Retinal pigment epithelial cell (primary cell): ENCODE results near the gene MORF4L1.
A peak's percentile ranks its signal among the peaks of the same experiment; 100 is the strongest.

Source experiments
- DNase-seq: peaks from one replicate; pipeline ENCODE4 v3.0.0-alpha.2; 2010; ENCODE audit warnings: low read depth
- H3K4me3 ChIP-seq: 2 replicates; pipeline ENCODE4 v1.5.1; 2011; ENCODE audit warnings: mild to moderate bottlenecking, low read length, control low read depth, moderate library complexity
- CTCF ChIP-seq: conservative IDR thresholded peaks from 2 replicates; pipeline ENCODE4 v1.5.1; 2011; ENCODE audit warnings: low read depth, low read length, control low read depth, inconsistent platforms

Gene MORF4L1

GRCh38 chr15:78878356-78878755, 5.7 kb downstream of the MORF4L1 start:
- no peak for TF ChIP-seq CTCF
- DNase-seq = no peak
- H3K4me3 ChIP-seq = peak overlapping the region; percentile 4

- DNase-seq = no peak
- H3K4me3 ChIP-seq = no peak overlapping the region
- no peak for TF ChIP-seq CTCF
These were observed 7.0 kb downstream of the MORF4L1 start for GRCh38 chr15:78879517-78880241.

- DNase-seq = no peak
- H3K4me3 ChIP-seq = no peak overlapping the region
- TF ChIP-seq CTCF = no peak
These were observed 7.5 kb downstream of the MORF4L1 start for GRCh38 chr15:78880242-78880533.

GRCh38 chr15:78880813-78881212, 8.1 kb downstream of the MORF4L1 start:
- TF ChIP-seq CTCF = no peak
- no peak overlapping the region for H3K4me3 ChIP-seq
- DNase-seq = no peak

GRCh38 chr15:78881681-78882080, 9.0 kb downstream of the MORF4L1 start:
- no peak overlapping the region for H3K4me3 ChIP-seq
- no peak for DNase-seq
- no peak for TF ChIP-seq CTCF

GRCh38 chr15:78889000-78889399, 16.3 kb downstream of the MORF4L1 start:
- no peak overlapping the region for H3K4me3 ChIP-seq
- no peak for DNase-seq
- TF ChIP-seq CTCF = no peak

GRCh38 chr15:78893538-78893937, 20.8 kb downstream of the MORF4L1 start:
- no peak overlapping the region for H3K4me3 ChIP-seq
- no peak for TF ChIP-seq CTCF
- no peak for DNase-seq
